HG02840 (cell line): ENCODE data around the gene ITM2C.

Experiments
- ATAC-seq: cut with Tn5 transposase; IDR thresholded peaks from one replicate; pipeline ENCODE4 v1.9.1; 2021; ENCODE audit warnings: mild to moderate bottlenecking, moderate library complexity, moderate number of reproducible peaks; ENCODE audit not compliant: unreplicated experiment, low FRiP score

Gene ITM2C

DNA sequence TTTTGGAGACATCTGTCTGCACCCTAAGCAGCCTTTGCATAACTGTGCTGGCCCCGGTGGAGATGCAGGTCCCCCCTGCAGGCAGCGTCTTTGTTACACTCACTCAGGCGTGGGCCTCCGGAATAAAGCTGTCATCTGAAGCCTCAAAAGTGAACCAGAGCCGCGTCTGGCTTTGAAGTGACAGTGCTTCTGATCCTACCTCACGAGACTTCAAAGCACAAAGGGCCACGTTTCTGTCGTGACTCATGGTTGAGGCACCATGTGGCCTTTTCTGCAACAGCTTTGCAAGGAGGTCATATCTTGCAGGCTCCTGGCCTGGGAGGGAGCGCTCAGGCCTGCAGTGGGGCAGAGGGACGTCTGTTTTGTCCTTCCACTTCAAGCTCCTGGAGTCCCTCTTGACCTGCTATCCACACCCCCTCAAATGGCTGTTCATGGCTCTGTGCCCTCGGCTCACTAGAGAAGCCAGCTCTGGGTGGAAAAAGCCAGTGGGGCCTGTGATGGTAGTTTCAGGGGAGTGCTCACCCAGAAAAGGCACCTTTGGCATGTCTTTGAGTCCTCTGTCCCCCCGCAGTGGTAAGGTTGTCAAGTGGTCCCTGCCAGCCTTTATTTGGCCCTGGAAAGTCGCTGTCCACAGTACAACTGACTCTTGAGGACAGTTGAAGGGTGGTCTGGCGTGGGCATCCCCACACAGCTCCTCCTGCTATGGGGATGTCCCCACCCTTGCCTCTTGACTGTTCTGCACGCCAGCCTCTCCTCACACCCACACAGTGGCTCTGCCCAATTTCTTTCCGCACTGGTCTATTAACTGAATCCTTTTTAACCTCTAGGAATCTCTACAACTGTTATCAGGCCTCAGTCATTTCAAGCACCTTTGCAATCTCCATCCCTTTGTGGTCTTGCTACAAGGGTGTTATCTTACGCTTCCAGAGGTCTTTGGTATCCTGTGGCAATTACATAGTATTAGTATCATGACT, 41.0 kb downstream of the ITM2C start:
- ATAC-seq = no peak

DNA sequence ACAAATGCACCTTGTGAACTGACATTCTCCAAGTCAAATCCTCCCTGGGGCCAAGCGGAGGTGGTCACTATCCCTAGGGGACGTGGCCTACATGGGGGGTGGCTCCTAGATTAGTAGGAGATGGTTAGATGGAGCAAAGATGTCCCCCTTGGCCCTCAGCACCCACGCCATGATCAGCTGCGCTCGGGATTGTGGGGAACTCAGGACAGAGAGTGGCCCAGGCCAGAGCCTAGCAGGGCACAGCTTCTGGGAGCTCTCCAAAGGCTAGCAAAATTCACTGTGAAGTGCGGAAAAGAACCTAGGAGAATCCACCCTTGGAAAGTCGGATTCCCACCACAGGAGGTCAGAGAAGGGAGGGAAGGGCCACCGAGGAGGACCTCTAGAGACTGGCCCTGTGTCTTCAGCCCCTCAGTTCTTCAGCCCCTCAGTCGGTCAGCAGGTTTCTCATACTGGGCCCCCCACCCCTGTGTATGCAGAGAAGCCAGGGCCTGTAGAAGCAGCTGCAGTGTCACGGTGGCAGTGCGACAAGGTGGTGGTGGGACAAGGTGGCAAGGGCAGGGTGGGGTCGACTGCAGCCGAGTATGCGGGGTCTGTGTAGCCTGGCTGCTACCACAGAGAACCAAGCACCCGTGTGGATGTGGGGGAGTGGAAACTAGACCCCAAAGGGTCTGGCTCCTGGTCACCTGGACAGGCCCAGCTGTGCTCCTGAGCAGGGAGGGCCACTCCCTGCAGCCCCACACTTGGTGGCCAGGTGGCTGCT, 41.9 kb downstream of the ITM2C start:
- ATAC-seq = no peak

DNA sequence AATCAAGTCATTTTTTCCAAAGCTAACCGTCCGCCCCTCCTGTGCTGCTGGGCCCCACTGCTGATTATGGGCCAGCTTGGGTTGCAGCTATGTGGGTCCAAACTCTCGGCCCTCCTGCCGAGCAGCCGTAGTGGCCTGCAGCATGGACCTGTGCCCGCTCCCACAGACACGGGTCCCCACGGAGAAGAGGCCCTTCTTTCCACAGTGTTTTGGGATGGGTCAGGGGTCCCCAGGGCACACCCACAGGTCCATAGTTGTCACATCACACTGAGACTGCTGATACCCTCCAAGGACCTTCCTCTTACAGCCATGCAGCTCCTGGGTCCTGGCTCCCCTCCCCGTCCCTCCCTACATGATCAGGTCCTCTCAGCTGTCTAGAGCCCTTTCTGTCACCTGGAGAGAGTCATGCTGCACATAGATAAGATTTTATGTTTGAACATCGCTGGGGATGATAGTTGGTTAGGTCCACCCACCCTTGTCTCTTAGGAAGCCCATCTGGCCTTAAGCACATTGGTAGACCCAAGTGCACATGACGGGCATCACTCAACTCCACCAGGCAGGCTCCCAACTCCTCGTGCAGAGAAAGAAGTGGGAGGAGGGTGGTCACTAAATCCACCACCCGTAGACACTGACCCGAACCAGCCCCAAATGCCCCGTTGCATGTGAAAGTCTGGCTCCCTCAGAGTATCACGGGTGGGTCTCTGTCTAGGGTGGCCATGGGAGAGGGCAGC, 42.8 kb downstream of the ITM2C start:
- no peak for ATAC-seq

DNA sequence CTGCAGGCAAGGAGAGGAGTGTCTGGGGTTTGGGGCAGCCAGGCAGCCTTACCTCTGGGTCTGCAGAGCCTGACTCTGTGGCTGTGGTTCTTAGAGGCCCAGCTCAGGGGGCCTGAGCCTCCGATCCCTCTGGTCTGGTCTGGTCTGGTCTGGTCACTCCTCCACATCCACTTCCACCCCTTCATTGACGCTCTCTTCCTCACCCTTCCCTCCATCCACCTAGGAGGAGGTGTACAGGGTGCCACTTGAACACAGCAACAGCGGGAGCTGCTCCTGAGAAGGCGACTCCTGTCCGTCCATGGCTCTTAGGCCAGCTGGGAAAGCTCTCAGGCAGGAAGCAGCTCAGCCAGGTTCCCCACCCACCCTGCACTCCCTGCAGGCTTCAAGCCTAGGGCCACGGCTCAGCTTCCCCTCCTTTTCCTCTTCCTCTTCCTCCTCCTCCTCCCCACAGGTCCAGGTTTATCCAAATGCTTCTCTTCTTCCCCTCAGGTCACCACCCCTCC, 43.4 kb downstream of the ITM2C start:
- no peak for ATAC-seq

DNA sequence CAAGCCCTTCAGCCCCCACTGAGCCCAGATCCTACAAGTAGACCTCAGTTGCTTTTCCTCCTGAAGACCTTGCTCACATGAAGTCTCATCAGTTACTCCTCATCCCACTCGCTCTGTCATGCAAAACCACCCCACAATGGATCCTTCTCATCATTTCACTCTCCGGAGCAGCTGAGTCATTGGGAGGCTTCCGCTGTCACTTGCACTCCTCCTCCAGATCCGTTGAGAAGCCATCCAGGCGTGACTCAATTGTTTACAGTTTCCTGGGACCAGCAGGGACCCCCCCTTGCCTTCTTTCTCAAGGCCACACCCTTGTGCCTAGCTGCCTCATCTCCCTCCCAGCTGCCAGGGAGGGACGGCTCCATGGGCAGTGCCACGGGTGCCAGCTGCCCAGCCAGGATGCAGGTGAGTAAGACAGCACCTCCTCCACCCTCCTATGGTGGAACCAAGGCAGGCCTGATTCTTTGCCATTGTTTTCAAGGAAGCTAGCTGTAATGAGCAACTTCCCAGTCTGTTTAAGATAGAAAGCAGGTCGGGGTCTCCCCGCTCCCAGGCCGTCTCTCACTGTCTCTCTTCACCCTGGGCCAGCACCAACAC, 44.0 kb downstream of the ITM2C start:
- ATAC-seq = no peak

DNA sequence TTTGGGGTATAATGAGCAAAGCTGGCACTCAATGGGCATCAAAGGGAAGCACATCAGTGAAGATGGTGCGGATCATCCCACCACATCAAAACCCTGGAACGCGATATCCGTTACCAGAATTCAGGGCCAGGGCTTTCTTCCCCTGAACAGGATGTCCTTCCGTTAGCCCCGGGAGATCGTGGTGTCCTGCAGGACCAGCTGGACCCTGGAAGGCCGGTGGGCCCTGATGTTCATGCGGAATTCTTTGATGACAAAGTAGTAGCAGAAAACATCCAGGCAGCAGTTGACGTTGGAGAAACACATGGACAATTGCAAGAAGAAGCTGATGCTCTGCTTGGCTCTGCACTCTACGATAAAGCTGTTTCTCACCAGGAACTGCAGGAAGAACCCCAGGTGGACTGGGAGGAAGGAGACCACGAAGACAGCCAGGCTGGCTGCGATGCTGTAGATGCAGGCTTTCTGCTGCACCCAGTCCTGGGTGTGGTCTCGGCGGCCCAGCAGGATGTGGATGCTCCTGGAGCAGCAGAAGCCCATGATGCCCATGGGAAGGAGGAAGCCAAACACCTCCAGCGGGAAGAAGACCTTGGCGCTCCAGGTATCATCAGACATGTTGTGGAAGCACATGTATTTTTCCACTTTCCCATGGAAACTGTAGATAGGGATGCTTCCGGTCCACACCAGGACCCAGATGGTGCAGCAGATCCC, 45.3 kb downstream of the ITM2C start:
- no peak for ATAC-seq

DNA sequence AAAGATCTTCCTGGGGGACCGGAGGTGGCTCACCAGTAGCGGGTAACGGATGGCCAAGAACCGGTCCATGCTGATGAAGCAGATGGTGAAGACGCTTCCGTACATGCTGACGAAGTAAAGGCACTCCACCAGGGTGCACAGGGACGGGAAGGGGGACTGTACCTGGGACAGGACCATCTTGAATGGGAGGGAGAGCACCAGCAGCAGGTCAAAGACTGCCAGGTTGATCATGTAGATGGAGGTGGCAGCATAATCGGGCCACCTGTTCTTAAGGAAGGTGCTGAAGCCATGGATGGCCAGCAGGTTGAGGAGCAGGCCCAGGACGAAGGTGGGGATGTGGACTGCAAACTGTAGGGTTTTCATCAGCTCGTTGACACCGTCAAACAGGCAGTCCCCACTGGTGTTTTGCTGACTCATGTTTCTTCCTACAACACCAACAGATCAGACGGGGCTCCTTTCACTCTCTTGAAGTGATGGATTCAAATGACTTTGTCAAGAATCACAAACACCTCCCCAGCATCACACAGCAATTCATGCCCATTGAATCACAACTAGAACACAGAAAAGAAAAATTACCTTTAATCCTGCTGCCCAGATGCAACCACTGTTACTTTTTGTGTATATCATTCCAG, 45.9 kb downstream of the ITM2C start:
- no peak for ATAC-seq

DNA sequence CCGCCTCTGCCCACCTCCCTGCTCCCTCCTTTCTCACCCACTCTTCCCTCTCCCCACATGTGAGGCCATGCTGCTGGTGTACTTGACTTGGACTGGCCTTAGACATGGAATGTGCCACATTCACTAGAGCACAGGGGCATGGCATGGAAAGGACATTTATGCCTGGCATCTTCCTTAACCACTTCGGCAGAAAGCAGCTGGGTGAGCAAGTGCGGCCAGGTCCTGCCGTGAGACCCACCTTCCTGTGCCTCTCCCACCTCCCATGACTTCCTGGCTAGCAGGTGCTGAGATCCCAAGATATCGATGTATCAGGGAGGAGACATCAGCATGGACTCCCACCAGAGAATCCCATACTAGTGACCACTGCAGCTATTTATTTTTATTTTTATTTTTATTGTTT, 47.3 kb downstream of the ITM2C start:
- no peak for ATAC-seq

DNA sequence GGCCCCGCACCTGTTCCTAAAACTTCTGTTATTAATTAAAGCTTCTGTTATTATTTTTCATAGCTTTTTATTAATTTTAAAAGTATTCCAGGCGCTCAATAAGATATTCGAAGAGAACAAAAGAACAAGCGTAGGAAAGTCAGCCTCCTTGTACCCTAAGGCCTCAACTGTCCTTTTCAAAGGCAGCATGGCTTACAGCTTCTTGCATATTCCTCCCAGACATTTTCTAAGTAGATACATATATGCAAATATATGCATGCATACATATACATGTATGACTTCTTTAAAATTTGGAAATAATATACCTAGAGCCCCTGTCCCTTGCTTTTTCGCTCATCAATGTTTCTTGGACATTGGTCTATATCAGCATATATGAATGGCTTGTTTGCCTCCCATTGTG, 48.0 kb downstream of the ITM2C start:
- no peak for ATAC-seq

DNA sequence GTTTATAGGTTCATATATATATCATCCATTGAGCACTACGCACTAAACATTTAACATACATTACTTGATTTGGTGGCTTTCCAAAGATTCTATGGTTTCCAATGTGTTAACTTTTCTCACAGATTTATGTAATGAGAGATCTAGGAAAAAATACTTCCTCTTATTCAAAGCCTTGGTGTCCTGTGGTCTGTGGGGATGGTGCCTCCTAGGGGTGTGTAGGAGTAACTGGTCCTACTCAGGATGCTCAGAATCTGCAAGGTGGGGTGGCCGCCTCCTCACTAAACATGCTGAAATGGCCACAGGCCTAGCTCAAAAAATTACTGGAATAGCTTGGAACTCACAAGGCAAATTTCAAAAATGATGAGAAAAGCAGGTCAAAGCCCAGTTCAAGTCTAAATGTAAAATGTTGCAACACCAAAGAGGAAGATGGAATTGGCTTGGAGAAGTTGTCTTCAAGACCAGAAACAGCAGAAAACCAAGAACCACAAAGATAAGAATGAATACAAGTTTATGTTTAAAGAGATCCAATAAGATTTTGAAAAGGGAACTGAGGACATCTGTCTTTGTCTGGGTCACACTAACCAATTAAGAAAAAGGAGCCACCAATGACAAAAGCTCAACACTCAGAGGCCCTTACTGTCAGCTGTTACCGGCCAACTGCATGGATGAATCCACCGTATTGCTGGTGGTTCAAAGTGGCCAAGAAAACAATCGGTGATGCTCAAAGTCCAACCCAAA, 48.8 kb downstream of the ITM2C start:
- ATAC-seq = no peak

DNA sequence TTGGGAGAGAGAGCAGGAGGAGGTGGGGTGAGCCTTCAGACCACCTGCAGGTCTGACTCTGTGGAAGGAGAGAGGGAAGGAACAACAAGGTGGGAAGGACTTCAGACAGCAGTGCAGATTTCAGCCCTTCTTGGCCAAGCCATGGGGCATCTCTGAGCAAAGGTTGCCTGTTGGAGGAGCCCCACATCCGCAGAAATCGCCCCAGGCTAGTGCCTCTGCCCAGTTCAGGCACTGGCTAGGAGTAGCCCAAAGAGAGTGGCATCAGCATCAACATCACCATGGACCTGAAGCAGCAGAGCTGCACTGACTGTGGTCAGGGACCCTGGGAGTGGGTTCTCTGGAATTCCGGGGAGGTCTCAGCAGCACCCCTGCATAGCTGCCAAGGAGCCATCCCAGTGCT, 50.1 kb downstream of the ITM2C start:
- ATAC-seq = no peak

DNA sequence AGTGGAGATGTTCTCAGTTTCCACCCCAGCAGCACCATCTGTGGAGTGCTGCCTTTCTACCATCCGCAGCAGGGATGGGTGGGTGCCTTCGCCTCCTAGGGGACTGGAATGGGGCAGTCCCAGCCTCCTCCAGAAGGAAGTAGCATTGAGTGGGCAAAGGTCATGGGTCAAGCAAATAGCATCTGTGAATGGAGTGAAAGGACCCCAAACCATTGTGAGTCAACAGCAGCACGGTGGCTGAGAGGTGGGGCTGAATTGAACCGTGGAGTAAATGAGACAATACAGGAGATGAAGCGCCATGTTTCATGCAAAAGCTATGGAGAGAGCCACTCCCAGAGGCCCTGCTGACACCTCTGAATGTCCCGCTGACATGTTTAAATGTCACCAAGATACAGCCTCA, 50.6 kb downstream of the ITM2C start:
- no peak for ATAC-seq

DNA sequence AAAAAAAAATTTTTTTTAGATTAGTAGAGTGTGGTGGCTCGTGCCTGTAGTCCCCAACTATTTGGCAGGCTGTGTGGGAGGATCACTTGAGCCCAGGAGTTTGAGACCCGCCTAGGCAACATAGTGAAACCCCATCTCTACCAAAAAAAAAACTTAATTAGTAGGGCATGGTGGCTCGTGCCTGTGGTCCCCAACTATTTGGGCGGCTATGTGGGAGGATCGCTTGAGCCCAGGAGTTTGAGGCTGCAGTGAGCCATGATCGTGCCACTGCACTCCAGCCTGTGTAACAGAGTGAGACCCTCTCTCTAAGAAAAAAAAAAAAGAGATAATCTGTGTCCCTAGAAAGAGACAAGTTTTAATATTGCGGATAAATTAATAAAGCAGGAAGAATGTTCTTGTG, 51.5 kb downstream of the ITM2C start:
- no peak for ATAC-seq

DNA sequence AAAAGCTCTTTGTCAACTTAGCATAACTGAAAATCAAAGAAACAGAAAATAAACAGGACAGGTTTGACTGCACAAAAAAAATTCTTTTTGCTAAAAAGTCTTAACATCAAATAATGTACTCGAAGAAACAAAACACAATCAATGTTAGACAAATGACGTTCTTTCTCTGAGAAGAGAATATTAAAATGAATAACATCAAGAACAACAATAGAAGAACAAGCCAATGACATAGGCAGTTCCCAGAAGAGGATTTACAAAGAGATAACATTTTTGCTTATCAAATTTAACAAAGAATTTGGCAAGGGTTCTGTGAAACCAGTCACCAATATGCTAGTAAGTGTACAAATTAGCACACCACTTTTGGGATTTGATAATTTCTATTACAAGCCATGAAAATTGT, 54.5 kb downstream of the ITM2C start:
- ATAC-seq = no peak

DNA sequence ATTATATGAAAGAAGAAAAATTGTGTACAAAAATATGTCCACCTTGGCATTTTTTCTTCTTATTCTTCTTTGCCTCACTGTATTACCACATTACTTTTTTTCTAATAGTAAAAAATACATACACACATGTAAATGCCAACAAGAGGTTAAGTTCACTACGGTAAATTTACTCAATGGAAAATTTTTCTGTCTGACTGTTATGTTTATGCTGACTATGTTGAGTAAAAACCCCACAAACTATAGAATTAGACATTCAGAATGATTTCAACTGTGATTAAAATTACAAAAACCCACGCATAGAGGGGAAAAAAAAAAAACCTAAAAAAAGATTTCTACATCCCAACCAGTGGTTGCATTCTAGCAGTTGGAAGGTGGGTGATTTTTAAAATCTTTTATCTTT, 54.9 kb downstream of the ITM2C start:
- ATAC-seq = no peak

DNA sequence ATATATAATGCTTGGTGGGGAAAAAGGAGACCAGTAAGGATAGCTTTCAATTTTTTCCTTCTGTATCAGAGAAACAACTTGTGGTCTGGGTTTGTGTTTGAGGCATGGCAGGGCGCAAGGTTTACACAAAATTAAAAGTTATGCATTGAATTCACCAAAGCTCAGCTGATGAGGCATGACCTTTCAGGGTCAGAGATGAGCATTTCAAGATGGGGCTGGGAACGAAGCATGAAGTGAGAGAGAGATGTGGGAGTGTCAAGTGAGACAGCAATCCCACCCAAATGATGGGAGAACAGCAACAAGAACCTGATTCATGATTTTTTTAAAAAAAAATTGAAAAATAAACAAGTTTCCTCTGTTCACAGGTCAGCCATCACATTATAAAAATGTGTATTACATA, 55.4 kb downstream of the ITM2C start:
- no peak for ATAC-seq

DNA sequence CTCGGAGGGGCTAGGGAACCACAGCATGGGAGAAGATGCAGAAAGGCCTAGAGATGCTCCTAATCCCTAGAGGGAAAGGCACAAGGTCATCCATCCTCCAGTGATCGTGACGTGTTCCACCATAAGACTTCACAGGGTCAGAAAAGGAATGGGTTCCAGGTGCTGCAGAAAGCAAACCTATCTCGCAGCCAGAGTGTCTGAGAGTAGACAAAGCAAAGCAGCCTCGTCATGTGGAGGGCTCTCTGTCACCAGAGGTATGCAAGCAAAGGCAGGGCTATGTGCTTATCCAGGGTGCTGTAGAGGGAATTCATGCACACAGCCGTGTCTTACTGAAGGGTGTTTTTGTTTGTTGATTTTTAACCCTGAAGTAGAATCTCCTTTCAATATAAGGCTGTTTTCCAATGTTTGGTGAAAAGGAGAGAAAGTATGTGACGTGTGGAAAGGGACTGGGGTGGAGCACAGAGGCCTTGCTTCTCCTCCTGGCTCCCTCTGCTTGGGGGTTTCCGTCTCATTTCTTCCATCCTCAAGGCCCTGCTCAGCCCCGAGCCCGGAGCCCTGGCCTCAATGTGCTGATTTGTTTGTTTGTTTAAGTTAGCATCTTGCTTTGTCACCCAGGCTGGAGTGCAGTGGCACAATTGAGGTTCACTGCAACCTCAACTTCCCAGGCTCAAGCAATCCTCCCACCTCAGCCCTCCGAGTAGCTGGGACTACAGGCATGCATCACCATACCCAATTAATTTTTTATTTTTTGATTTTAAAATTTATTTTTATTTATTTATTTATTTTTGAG, 57.3 kb downstream of the ITM2C start:
- no peak for ATAC-seq
